ENCODE results near the gene FAM98B.

GRCh38 chr15:38499651-38500050, 45.7 kb downstream of the FAM98B start:
- TF ChIP-seq, protein P1, sequence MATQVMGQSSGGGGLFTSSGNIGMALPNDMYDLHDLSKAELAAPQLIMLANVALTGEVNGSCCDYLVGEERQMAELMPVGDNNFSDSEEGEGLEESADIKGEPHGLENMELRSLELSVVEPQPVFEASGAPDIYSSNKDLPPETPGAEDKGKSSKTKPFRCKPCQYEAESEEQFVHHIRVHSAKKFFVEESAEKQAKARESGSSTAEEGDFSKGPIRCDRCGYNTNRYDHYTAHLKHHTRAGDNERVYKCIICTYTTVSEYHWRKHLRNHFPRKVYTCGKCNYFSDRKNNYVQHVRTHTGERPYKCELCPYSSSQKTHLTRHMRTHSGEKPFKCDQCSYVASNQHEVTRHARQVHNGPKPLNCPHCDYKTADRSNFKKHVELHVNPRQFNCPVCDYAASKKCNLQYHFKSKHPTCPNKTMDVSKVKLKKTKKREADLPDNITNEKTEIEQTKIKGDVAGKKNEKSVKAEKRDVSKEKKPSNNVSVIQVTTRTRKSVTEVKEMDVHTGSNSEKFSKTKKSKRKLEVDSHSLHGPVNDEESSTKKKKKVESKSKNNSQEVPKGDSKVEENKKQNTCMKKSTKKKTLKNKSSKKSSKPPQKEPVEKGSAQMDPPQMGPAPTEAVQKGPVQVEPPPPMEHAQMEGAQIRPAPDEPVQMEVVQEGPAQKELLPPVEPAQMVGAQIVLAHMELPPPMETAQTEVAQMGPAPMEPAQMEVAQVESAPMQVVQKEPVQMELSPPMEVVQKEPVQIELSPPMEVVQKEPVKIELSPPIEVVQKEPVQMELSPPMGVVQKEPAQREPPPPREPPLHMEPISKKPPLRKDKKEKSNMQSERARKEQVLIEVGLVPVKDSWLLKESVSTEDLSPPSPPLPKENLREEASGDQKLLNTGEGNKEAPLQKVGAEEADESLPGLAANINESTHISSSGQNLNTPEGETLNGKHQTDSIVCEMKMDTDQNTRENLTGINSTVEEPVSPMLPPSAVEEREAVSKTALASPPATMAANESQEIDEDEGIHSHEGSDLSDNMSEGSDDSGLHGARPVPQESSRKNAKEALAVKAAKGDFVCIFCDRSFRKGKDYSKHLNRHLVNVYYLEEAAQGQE (IDR thresholded peaks at IDR 0.05; ENCODE audit: low read depth, low read length) = no peak
- no peak for TF ChIP-seq ZNF207 (IDR thresholded peaks at IDR 0.05; ENCODE audit: borderline replicate concordance)
- no peak for TF ChIP-seq ZNF274 (IDR thresholded peaks at IDR 0.05; ENCODE audit: insufficient read depth, insufficient read length)
- TF ChIP-seq, protein P2, sequence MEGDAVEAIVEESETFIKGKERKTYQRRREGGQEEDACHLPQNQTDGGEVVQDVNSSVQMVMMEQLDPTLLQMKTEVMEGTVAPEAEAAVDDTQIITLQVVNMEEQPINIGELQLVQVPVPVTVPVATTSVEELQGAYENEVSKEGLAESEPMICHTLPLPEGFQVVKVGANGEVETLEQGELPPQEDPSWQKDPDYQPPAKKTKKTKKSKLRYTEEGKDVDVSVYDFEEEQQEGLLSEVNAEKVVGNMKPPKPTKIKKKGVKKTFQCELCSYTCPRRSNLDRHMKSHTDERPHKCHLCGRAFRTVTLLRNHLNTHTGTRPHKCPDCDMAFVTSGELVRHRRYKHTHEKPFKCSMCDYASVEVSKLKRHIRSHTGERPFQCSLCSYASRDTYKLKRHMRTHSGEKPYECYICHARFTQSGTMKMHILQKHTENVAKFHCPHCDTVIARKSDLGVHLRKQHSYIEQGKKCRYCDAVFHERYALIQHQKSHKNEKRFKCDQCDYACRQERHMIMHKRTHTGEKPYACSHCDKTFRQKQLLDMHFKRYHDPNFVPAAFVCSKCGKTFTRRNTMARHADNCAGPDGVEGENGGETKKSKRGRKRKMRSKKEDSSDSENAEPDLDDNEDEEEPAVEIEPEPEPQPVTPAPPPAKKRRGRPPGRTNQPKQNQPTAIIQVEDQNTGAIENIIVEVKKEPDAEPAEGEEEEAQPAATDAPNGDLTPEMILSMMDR (IDR thresholded peaks at IDR 0.05 in 2 of 3, conservative IDR thresholded peaks at IDR 0.05 in 1 of 3; ENCODE audit: control insufficient read depth in 2 of 3, extremely low read depth in 1 of 3, insufficient read depth in 1 of 3, low read depth in 3 of 3, low read length in 3 of 3) = no peak
- TF ChIP-seq SP1 (IDR thresholded peaks at IDR 0.05; ENCODE audit: low read depth, low read length) = no peak
- TF ChIP-seq BCL3 (IDR thresholded peaks at IDR 0.05; ENCODE audit: borderline replicate concordance, insufficient read depth, low read depth, low read length, poor library complexity, severe bottlenecking) = no peak
- TF ChIP-seq SUZ12 (IDR thresholded peaks at IDR 0.05; ENCODE audit: unreplicated experiment) = no peak
- TF ChIP-seq MYC (IDR thresholded peaks at IDR 0.05; ENCODE audit: insufficient read depth, insufficient read length, insufficient replicate concordance, low read length, severe bottlenecking) = no peak
- TF ChIP-seq, protein P3, sequence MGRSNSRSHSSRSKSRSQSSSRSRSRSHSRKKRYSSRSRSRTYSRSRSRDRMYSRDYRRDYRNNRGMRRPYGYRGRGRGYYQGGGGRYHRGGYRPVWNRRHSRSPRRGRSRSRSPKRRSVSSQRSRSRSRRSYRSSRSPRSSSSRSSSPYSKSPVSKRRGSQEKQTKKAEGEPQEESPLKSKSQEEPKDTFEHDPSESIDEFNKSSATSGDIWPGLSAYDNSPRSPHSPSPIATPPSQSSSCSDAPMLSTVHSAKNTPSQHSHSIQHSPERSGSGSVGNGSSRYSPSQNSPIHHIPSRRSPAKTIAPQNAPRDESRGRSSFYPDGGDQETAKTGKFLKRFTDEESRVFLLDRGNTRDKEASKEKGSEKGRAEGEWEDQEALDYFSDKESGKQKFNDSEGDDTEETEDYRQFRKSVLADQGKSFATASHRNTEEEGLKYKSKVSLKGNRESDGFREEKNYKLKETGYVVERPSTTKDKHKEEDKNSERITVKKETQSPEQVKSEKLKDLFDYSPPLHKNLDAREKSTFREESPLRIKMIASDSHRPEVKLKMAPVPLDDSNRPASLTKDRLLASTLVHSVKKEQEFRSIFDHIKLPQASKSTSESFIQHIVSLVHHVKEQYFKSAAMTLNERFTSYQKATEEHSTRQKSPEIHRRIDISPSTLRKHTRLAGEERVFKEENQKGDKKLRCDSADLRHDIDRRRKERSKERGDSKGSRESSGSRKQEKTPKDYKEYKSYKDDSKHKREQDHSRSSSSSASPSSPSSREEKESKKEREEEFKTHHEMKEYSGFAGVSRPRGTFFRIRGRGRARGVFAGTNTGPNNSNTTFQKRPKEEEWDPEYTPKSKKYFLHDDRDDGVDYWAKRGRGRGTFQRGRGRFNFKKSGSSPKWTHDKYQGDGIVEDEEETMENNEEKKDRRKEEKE (IDR thresholded peaks at IDR 0.05) = no peak
- TF ChIP-seq, protein P4, sequence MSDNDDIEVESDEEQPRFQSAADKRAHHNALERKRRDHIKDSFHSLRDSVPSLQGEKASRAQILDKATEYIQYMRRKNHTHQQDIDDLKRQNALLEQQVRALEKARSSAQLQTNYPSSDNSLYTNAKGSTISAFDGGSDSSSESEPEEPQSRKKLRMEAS (IDR thresholded peaks at IDR 0.05; ENCODE audit: low read depth, low read length) = no peak
- TF ChIP-seq JUND (IDR thresholded peaks at IDR 0.05; ENCODE audit: low read depth, low read length) = no peak
- no peak for TF ChIP-seq RFX5 (IDR thresholded peaks at IDR 0.05; ENCODE audit: low read depth, low read length)

All from GM12878 (cell line).